ENCODE data around the gene PADI3. TPM values are rescaled to one million over a fixed set of nuclear protein-coding genes. Genes with fewer than 3 reads are reported as not detected.

PADI3 gene
- total and polyA plus RNA-seq, 2 of the 8 experiments (the other 6 are each of a cell fraction or from before 2014, with no cell fraction given), result 0.37 to 0.94 TPM

GRCh38 chr1:17272646-17273045, 23.7 kb downstream of the PADI3 start:
- Histone ChIP-seq H3K56ac (replicated peaks; ENCODE audit: insufficient read length, low read depth, low read length) (no peak overlapping the region), H3K79me2 (ENCODE audit: control insufficient read depth in 1 of 2, insufficient read depth in 2 of 2, low read length in 2 of 2) (no peaks in the 10 kb centered on the region), H2BK120ac (replicated peaks; ENCODE audit: low read depth, low read length) (no peak overlapping the region), H3K4me3 (ENCODE audit: extremely low read depth in 1 of 4, insufficient read depth in 2 of 4, low read depth in 3 of 4, low read length in 4 of 4) (no peak overlapping the region), H3K4ac (replicated peaks; ENCODE audit: insufficient read length, low read depth, low read length) (no peak overlapping the region), H3K9ac (replicated peaks in 1 of 4; ENCODE audit: extremely low read depth in 1 of 4, low read depth in 3 of 4, low read length in 3 of 4) (no peak overlapping the region), H3K79me1 (ENCODE audit: low read depth, low read length) (no peaks in the 10 kb centered on the region), H3K4me1 (replicated peaks in 1 of 4; ENCODE audit: control insufficient read depth in 3 of 4, insufficient read depth in 4 of 4, low read length in 3 of 4) (no peaks in the 10 kb centered on the region; a peak in 1 of 7 replicates), H3K27me3 (replicated peaks in 1 of 4; ENCODE audit: control insufficient read depth in 3 of 4, extremely low read depth in 1 of 4, insufficient read depth in 3 of 4, low read length in 3 of 4) (no peaks in the 10 kb centered on the region), H3K36me3 (ENCODE audit: control insufficient read depth in 2 of 4, insufficient read depth in 4 of 4, low read length in 3 of 4) (no peaks in the 10 kb centered on the region), H2AK5ac (ENCODE audit: low read depth, low read length) (no peak overlapping the region), H2AFZ (ENCODE audit: low read length) (no peak overlapping the region), H4K20me1 (replicated peaks in 1 of 2; ENCODE audit: control insufficient read depth in 1 of 2, insufficient read depth in 2 of 2, low read length in 2 of 2) (no peaks in the 10 kb centered on the region), H3K23me2 (ENCODE audit: low read depth, low read length) (no peaks in the 10 kb centered on the region), H3K18ac (ENCODE audit: extremely low read depth, low read length) (no peak overlapping the region), H3K4me2 (ENCODE audit: insufficient read depth in 1 of 2, low read depth in 2 of 2, low read length in 2 of 2) (no peak overlapping the region), H3K23ac (ENCODE audit: insufficient read length) (no peak overlapping the region), H3K9me3 (ENCODE audit: insufficient read depth in 2 of 2, low read depth in 1 of 2, low read length in 1 of 2) (no peaks in the 10 kb centered on the region), H2BK20ac (ENCODE audit: low read length) (no peak overlapping the region), H2BK15ac (ENCODE audit: low read length) (no peak overlapping the region), H4K91ac (replicated peaks; ENCODE audit: insufficient read length, low read length) (no peak overlapping the region), H4K5ac (ENCODE audit: insufficient read length, low read depth, low read length) (no peak overlapping the region), H3K14ac (ENCODE audit: insufficient read length) (no peak overlapping the region), H3K27ac (ENCODE audit: low read depth, low read length) (no peak overlapping the region), H4K8ac (ENCODE audit: extremely low read depth, insufficient read depth, low read length) (no peak overlapping the region), H2BK12ac (ENCODE audit: low read depth, low read length) (no peak overlapping the region; the same call in 1 of the 2 replicates), H2BK5ac (ENCODE audit: low read depth, low read length) (no peak overlapping the region; the same call in 1 of the 2 replicates)
- FAIRE-seq, result no peak
- POLR2A ChIA-PET (ENCODE audit: partially characterized antibody), result no interaction called here
- 94% methylated on average over 4 of the region's 4 CpGs; no CpG with 5 or more reads in 1 of the 2 experiments for WGBS, 2 experiments (ENCODE audit: extremely low coverage in 1 of 2, insufficient coverage in 1 of 2, insufficient read length in 1 of 2, insufficient replicate concordance in 2 of 2, low coverage in 1 of 2, low lambda C conversion rate in 2 of 2, missing lambda C conversion rate in 1 of 2)
- CTCF ChIA-PET (ENCODE audit: partially characterized antibody), result interaction anchor here (0.5 to 3.7 kb wide), 19 partner anchors 8 to 268 kb away, joined by 3 to 31 read pairs (median 4); partner anchors contain the start of gene PADI2
- TF ChIP-seq CBX5 (IDR thresholded peaks at IDR 0.05; ENCODE audit: low read depth, low read length) (no peak), RBBP5 (IDR thresholded peaks at IDR 0.05; ENCODE audit: borderline replicate concordance, low read depth, low read length) (no peak), CREB1 (IDR thresholded peaks at IDR 0.05) (no peak), ATF3 (IDR thresholded peaks at IDR 0.05; ENCODE audit: insufficient read depth, low read depth, low read length) (no peak), CTCF (IDR thresholded peaks at IDR 0.05; ENCODE audit: control extremely low read depth in 1 of 3, insufficient read depth in 1 of 3, low read depth in 1 of 3, low read length in 3 of 3) (no peak), MAX (IDR thresholded peaks at IDR 0.05) (no peak)
- DNase-seq (ENCODE audit: low read depth in 1 of 2, low spot score in 2 of 2), result no peak

All from H1 (cell line).